Effector memory CD8-positive, alpha-beta T cell (primary cell): ENCODE data around the gene MYO9A.

ENCODE experiments used
- ATAC-seq: fragments of 150-1000 bp; cut with Tn5 transposase; replicated peaks from 2 replicates; pipeline ENCODE4 v1.10.0; 2021; ENCODE audit warnings: mild to moderate bottlenecking, moderate library complexity
- DNase-seq, 3 experiments: peaks; one replicate each; pipeline ENCODE4 v3.0.0; 2021
- H3K27ac Mint-ChIP-seq, 2 donors: one replicate each; pipeline ENCODE4 v1.8.0; 2022; ENCODE audit warnings: mild to moderate bottlenecking in 2 of 2, mixed read lengths in 2 of 2, moderate library complexity in 2 of 2
- H3K27me3 Mint-ChIP-seq, 2 donors: one replicate each; pipeline ENCODE4 v1.8.0; 2022; ENCODE audit warnings: mixed read lengths in 2 of 2
- H3K36me3 Mint-ChIP-seq: one replicate; pipeline ENCODE4 v1.8.0; 2022; ENCODE audit warnings: mild to moderate bottlenecking, moderate library complexity, mixed read lengths; ENCODE audit not compliant: insufficient read depth
- H3K4me1 Mint-ChIP-seq, 2 donors: one replicate each; pipeline ENCODE4 v1.8.0; 2022; ENCODE audit warnings: low read depth in 2 of 2, mixed read lengths in 2 of 2
- H3K4me3 Mint-ChIP-seq, 2 donors: one replicate each; pipeline ENCODE4 v1.8.0; 2022; ENCODE audit warnings: mild to moderate bottlenecking in 2 of 2, mixed read lengths in 2 of 2, moderate library complexity in 2 of 2
- H3K9me3 Mint-ChIP-seq, 2 donors: one replicate each; pipeline ENCODE4 v1.8.0; 2022; ENCODE audit warnings: mixed read lengths in 2 of 2

MYO9A gene

GRCh38 chr15:71813723-71814470, 304.1 kb downstream of the MYO9A start:
- Mint-ChIP-seq H3K27me3 (peaks cover 0 to 4% of the 10 kb centered on the region in 2 donors), H3K4me3 (no peak overlapping the region), H3K4me1 (no peaks in the 10 kb centered on the region), H3K36me3 (no peaks in the 10 kb centered on the region), H3K9me3 (peaks cover 0 to 9% of the 10 kb centered on the region in 2 donors), H3K27ac (no peak overlapping the region)
- DNase-seq (no peak), ATAC-seq (no peak)

- H3K9me3 Mint-ChIP-seq: peaks cover 0 to 3% of the 10 kb centered on the region in 2 donors
- H3K27ac Mint-ChIP-seq: no peak overlapping the region
- H3K27me3 Mint-ChIP-seq: peaks cover 4 to 12% of the 10 kb centered on the region in 2 donors
- DNase-seq: no peak
- ATAC-seq: no peak
- H3K4me3 Mint-ChIP-seq: no peak overlapping the region
- no peaks in the 10 kb centered on the region for H3K36me3 Mint-ChIP-seq
- no peaks in the 10 kb centered on the region for H3K4me1 Mint-ChIP-seq
Observed at GRCh38 chr15:71812966-71813722, 304.8 kb downstream of the MYO9A start.

DNA sequence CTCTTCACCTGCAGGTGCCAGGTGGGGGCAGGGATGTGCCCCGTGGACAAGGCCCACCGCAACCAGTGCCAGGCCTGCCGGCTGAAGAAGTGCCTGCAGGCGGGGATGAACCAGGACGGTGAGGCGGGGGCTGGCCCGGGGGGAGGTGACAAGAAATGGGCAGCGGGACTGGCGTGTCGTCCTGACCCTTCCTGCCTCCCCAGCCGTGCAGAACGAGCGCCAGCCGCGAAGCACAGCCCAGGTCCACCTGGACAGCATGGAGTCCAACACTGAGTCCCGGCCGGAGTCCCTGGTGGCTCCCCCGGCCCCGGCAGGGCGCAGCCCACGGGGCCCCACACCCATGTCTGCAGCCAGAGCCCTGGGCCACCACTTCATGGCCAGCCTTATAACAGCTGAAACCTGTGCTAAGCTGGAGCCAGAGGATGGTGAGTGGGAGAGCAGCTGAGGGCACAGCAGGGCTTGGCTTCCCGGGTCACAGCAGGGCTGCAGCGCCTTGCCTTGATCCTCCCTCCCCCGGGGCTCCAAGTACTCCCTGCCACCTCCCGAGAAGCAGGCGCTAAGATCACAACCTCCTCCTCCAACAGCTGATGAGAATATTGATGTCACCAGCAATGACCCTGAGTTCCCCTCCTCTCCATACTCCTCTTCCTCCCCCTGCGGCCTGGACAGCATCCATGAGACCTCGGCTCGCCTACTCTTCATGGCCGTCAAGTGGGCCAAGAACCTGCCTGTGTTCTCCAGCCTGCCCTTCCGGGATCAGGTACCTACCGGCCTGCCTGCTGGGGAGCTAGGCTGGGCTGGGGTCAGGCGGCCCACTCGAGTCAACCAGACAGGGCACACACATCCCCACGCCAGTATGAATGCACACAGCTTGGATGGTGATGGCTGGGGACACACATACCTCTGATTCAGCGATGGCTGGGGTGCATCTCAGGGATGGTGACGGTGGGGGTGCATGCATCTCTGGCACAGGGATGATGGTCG, 305.9 kb downstream of the MYO9A start:
- no peaks in the 10 kb centered on the region for H3K36me3 Mint-ChIP-seq
- H3K4me3 Mint-ChIP-seq: no peak overlapping the region
- no peaks in the 10 kb centered on the region for H3K9me3 Mint-ChIP-seq
- ATAC-seq (no peak), DNase-seq (no peak)
- peaks cover 12 to 23% of the 10 kb centered on the region in 2 donors for H3K27me3 Mint-ChIP-seq
- no peaks in the 10 kb centered on the region for H3K4me1 Mint-ChIP-seq
- H3K27ac Mint-ChIP-seq: no peak overlapping the region

- no peaks in the 10 kb centered on the region for H3K9me3 Mint-ChIP-seq
- peaks cover 12 to 26% of the 10 kb centered on the region in 2 donors for H3K27me3 Mint-ChIP-seq
- ATAC-seq (no peak), DNase-seq (no peak)
- H3K27ac Mint-ChIP-seq: no peak overlapping the region
- H3K4me1 Mint-ChIP-seq: no peaks in the 10 kb centered on the region
- H3K36me3 Mint-ChIP-seq: no peaks in the 10 kb centered on the region
- no peak overlapping the region for H3K4me3 Mint-ChIP-seq
Observed at GRCh38 chr15:71811036-71811736, 306.8 kb downstream of the MYO9A start.

- Mint-ChIP-seq H3K4me1 (no peaks in the 10 kb centered on the region), H3K27ac (no peak within 1 kb of the TSS), H3K27me3 (peaks cover 17 to 33% of the 10 kb centered on the region in 2 donors), H3K4me3 (no peak within 1 kb of the TSS), H3K36me3 (no peaks in the 10 kb centered on the region), H3K9me3 (no peaks in the 10 kb centered on the region)
- ATAC-seq: no peak
- DNase-seq: no peak
Observed at GRCh38 chr15:71810256-71811035, 307.5 kb downstream of the MYO9A start, which contains the start of gene NR2E3. Gene NR2E3 (plus strand): TSS chr15:71810554. CDS start chr15:71810744, 190 bp downstream.

DNA sequence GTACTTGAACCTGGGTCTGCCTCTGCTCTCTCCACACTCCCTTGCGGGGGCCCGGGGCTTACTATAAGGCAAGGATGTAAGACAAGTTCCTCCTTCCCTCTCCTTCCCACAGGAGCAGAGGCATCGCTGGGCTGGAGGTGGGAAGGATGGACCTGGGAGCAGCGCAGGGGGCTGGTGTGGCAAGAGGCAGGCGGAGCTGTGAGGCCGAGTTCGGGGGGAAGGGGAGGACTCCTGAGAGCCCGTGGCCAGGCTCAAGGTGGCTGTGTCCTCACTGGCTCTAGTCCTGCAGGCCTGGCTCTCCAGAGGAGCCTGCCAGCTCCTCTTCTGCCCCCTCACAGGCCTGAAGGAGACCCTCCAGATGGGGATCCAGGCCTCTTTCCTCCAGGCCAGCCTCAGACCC, 308.6 kb downstream of the MYO9A start:
- H3K27me3 Mint-ChIP-seq: peaks cover 18 to 35% of the 10 kb centered on the region in 2 donors
- H3K36me3 Mint-ChIP-seq: no peaks in the 10 kb centered on the region
- no peaks in the 10 kb centered on the region for H3K9me3 Mint-ChIP-seq
- H3K4me3 Mint-ChIP-seq: no peak overlapping the region
- DNase-seq: no peak
- H3K27ac Mint-ChIP-seq: no peak overlapping the region
- no peak for ATAC-seq
- H3K4me1 Mint-ChIP-seq: no peaks in the 10 kb centered on the region

DNA sequence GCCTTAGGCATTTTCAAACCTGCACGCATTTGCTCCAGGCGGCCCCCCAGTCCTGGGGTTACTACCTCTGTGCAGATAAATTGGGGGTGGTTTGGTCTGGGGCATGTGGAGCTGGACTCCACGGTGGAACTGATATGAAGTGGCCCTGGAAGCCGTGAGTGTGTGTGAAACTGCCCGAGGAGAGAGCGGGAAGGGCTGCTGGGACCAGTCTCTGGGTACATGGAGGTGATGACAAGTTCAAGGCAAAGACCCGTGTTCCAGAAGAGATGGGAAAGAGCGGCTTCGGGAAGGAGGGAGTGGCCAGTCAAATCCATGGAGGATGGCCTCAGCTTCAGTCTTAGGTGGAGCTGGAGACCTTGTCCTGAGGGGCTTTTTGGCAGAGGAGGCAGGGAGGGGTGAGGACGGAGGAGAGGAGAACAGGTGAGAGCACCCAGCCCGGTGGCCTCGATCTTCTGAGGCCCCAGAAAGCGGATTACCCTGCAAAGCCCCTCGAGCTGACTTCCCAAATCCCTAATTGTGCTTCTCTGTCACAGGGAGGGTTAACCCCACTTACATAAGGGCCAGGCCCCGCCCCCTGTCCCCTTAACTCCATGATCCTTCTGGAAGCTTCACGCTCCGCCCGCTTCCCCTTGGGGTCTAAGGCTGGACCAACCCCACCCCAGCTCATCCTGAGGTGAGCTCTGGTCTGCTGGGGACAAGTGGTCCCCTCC, 309.5 kb downstream of the MYO9A start:
- H3K27me3 Mint-ChIP-seq: peaks cover 18 to 35% of the 10 kb centered on the region in 2 donors
- H3K4me1 Mint-ChIP-seq: no peaks in the 10 kb centered on the region
- H3K9me3 Mint-ChIP-seq: no peaks in the 10 kb centered on the region
- ATAC-seq (no peak), DNase-seq (no peak)
- H3K36me3 Mint-ChIP-seq: no peaks in the 10 kb centered on the region
- no peak overlapping the region for H3K27ac Mint-ChIP-seq
- no peak overlapping the region for H3K4me3 Mint-ChIP-seq

- H3K4me3 Mint-ChIP-seq: no peak overlapping the region
Observed at GRCh38 chr15:71807691-71808091, 310.3 kb downstream of the MYO9A start.

DNA sequence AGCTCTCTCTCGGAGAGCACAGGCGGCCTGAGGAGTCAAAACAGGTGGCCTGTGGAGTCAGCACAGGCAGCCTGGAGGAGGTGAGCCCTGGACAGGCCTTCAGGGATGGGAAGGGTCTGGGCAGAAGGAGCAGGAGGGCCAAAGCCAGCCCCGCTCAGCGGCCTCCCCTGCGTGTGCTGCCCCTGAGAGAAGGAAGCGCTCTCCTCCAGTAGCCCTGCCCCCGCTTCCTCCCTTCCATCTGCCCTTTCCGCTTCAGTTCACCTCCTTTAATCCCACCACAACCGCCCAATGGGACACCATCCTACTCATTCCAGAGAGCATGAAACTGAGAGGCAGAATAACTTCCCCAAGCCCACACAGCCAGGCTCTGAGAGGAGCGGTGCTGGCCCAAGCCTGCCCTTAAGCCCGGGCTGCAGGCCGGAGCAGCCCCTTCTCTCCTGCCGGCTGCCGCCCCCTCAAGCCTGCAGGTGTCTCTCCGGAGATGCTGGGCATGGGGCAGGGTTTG, 310.8 kb downstream of the MYO9A start:
- Mint-ChIP-seq H3K27me3 (peaks cover 24 to 44% of the 10 kb centered on the region in 2 donors), H3K4me1 (no peaks in the 10 kb centered on the region), H3K4me3 (no peak overlapping the region), H3K27ac (no peak overlapping the region), H3K9me3 (no peaks in the 10 kb centered on the region), H3K36me3 (no peaks in the 10 kb centered on the region)
- no peak for DNase-seq
- ATAC-seq: no peak

More at GRCh38 chr15:71807691-71808091, 310.3 kb downstream of the MYO9A start:
- ATAC-seq: no peak
- DNase-seq: no peak
- no peak overlapping the region for H3K27ac Mint-ChIP-seq
- no peaks in the 10 kb centered on the region for H3K9me3 Mint-ChIP-seq
- H3K27me3 Mint-ChIP-seq: peaks cover 19 to 39% of the 10 kb centered on the region in 2 donors
- no peaks in the 10 kb centered on the region for H3K4me1 Mint-ChIP-seq
- H3K36me3 Mint-ChIP-seq: no peaks in the 10 kb centered on the region

- H3K4me1 Mint-ChIP-seq: no peaks in the 10 kb centered on the region
- no peaks in the 10 kb centered on the region for H3K9me3 Mint-ChIP-seq
- no peak overlapping the region for H3K27ac Mint-ChIP-seq
- DNase-seq (no peak), ATAC-seq (no peak)
- H3K36me3 Mint-ChIP-seq: no peaks in the 10 kb centered on the region
- peaks cover 24 to 51% of the 10 kb centered on the region in 2 donors for H3K27me3 Mint-ChIP-seq
- no peak overlapping the region for H3K4me3 Mint-ChIP-seq
Observed at GRCh38 chr15:71806452-71806931, 311.5 kb downstream of the MYO9A start.

DNA sequence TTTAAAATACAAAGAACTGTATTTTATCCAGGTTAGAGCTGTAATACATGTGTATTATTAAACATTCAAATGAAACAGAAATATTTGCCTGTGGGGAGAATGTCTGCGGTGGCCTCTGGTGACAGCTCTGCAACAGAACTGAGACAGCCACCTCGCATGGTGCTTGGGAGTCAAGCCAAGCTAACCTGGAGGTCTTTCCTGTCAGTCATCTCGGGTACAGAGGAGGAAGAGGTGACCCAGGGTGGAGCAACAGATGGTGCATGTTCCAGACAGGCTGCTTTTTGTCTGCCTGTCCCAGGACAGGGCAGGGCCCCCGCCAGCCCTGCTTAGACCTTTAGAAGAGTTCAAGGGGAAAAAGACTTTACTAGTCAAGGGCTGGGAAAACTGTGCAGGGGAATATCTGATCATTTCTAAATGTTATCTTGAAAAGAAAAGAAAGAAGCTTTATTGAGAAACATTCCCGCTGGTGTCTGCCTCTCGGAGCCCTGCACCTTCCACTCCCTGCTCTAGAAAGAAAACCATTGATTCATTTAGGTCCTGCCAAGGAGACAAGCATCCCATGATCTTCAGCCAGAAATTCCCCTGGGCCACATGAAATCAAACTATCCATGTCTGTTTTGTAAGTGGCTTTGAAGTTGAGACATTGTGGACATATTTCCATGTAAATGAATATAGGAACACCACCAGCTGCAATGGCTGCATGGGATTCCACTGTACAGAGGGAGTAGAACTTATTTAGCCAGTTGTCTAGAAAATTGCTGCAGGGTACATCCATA, 313.1 kb downstream of the MYO9A start:
- no peak overlapping the region for H3K4me3 Mint-ChIP-seq
- peaks cover 29 to 67% of the 10 kb centered on the region in 2 donors for H3K27me3 Mint-ChIP-seq
- H3K27ac Mint-ChIP-seq: peak overlapping the region in 1 of 2 donors; percentile 19
- DNase-seq: no peak
- no peaks in the 10 kb centered on the region for H3K36me3 Mint-ChIP-seq
- no peak for ATAC-seq
- no peaks in the 10 kb centered on the region for H3K9me3 Mint-ChIP-seq
- no peaks in the 10 kb centered on the region for H3K4me1 Mint-ChIP-seq
